HepG2 (cell line): ENCODE results near the gene KIRREL3. TPM values are rescaled to one million over a fixed set of nuclear protein-coding genes. Genes with fewer than 3 reads are reported as not detected.

Source experiments
- GATAD1 ChIP-seq: IDR thresholded peaks from 2 replicates; pipeline ENCODE4 v1.6.1; 2016; ENCODE audit warnings: missing genetic modification reagents, missing compliant biosample characterization
- HOXA5 ChIP-seq: sonication (generic); formaldehyde crosslinking; IDR thresholded peaks from 2 replicates; pipeline ENCODE4 v1.4.0; 2020; ENCODE audit warnings: missing genetic modification reagents
- MLXIP ChIP-seq: sonication (generic); formaldehyde crosslinking; IDR thresholded peaks from 2 replicates; pipeline ENCODE4 v1.9.0; 2021; ENCODE audit warnings: missing genetic modification reagents, borderline replicate concordance
- MTA3 ChIP-seq: sonication (generic); formaldehyde crosslinking; IDR thresholded peaks from 2 replicates; pipeline ENCODE4 v1.4.0; 2020; ENCODE audit warnings: missing genetic modification reagents
- RERE ChIP-seq: IDR thresholded peaks from 2 replicates; pipeline ENCODE4 v1.6.1; 2016; ENCODE audit warnings: low read depth, missing genetic modification reagents, missing compliant biosample characterization
- ZNF530 ChIP-seq: sonication (generic); formaldehyde crosslinking; IDR thresholded peaks from 2 replicates; pipeline ENCODE4 v1.5.0; 2020; ENCODE audit warnings: low read depth, mild to moderate bottlenecking, missing genetic modification reagents
- ZNF644 ChIP-seq: IDR thresholded peaks from 2 replicates; pipeline ENCODE4 v1.6.1; 2016; ENCODE audit warnings: low read depth
- ZNF646 ChIP-seq: sonication (generic); formaldehyde crosslinking; IDR thresholded peaks from 2 replicates; pipeline ENCODE4 v1.9.0; 2021; ENCODE audit warnings: mild to moderate bottlenecking, missing genetic modification reagents
- polyA plus RNA-seq, 8 experiments: library from polyadenylated mRNA; depleted of rRNA in 3 of 8; stranded (reverse) in 7 of 8; unstranded in 1 of 8; fragments of >200 nt; fragmentation: Illumina TruSeq in 4 of 8; extraction: Trizol in 4 of 8; gene quantifications; 2 replicates each; pipeline versions ENCODE4 v1.2.1 to v1.2.3, GENCODE V29; 2011 to 2016; ENCODE audit warnings: low read depth in 4 of 8, missing spikeins in 1 of 8, mixed read lengths in 1 of 8; ENCODE audit not compliant: insufficient read depth in 1 of 8
- total RNA-seq, 5 experiments: library from RNA; depleted of rRNA; stranded (reverse); fragments of >200 nt; fragmentation: Illumina TruSeq; extraction: Trizol; gene quantifications; 2 replicates each; pipeline ENCODE4 v1.2.3, GENCODE V29; 2016; ENCODE audit warnings: low read depth in 1 of 5

The KIRREL3 gene
- total and polyA plus RNA-seq, 2 of the 13 experiments (the other 11 are each of a cell fraction or from before 2014, with no cell fraction given): not detected

DNA sequence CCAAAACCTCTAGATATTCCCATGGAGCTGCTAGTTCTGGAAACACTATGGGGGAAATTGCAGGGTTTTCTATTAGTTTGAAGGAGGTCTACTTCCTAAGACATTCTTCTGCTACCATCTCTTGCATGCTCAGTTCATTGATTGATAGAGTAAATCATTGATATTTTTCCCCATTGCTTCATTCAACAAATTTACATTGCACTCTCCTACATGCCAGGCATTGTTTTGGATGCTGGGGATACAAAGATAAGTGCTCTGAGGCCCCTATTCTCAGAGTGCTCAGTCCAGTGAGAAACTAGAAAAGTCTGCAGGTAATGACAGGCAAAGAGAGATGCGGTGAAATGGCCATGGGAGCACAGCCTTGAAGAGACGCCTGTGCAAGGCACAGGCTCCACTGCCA is 313.1 kb downstream of the KIRREL3 start (continued):
- no peak for TF ChIP-seq MLXIP
- no peak for TF ChIP-seq ZNF644 (CRISPR knock-in tag)
- no peak for TF ChIP-seq ZNF530 (CRISPR knock-in tag)
- TF ChIP-seq MTA3: no peak
- TF ChIP-seq GATAD1 (CRISPR knock-in tag): no peak
- TF ChIP-seq ZNF646 (CRISPR knock-in tag): no peak
- TF ChIP-seq HOXA5: no peak
- no peak for TF ChIP-seq RERE (CRISPR knock-in tag)
